Kidney (tissue), 14 donors: ENCODE results near the gene FRRS1. TPM values are rescaled to one million over a fixed set of nuclear protein-coding genes. Genes with fewer than 3 reads are reported as not detected.

Source experiments
- DNase-seq, 5 donors: peaks; one replicate each; pipeline ENCODE4 v3.0.0-alpha.2; 2013 to 2020
- FAIRE-seq: peaks from 2 replicates; lab custom pipeline; 2012; peaks lifted over from hg19 to GRCh38; lab: Jason Lieb, UNC
- H3K27ac ChIP-seq, 2 donors: one replicate each; pipeline ENCODE4 v1.7.0; 2013; ENCODE audit warnings: low read depth in 2 of 2, low read length in 2 of 2, inconsistent platforms in 1 of 2
- H3K27me3 ChIP-seq: one replicate; pipeline ENCODE4 v1.7.1; 2013; ENCODE audit warnings: low read length, inconsistent platforms; ENCODE audit not compliant: control insufficient read depth, insufficient read depth
- H3K36me3 ChIP-seq, 3 donors: one replicate each; pipeline versions ENCODE4 v1.7.0 to v1.7.1; 2013; ENCODE audit warnings: low read length in 3 of 3, control low read depth in 1 of 3, inconsistent platforms in 1 of 3; ENCODE audit not compliant: insufficient read depth in 3 of 3, control insufficient read depth in 2 of 3
- H3K4me1 ChIP-seq, 3 donors: one replicate each; pipeline versions ENCODE4 v1.7.0 to v1.7.1; 2013; ENCODE audit warnings: low read length in 3 of 3, inconsistent platforms in 1 of 3, low read depth in 1 of 3; ENCODE audit not compliant: control insufficient read depth in 2 of 3, insufficient read depth in 2 of 3
- H3K4me3 ChIP-seq, 3 donors: one replicate each; pipeline versions ENCODE4 v1.7.0 to v1.8.1; 2013; ENCODE audit warnings: low read length in 3 of 3, control low read depth in 1 of 3, inconsistent platforms in 1 of 3
- H3K9ac ChIP-seq, 3 donors: one replicate each; pipeline versions ENCODE4 v1.7.0 to v1.7.1; 2013; ENCODE audit warnings: low read length in 3 of 3, control low read depth in 1 of 3, inconsistent platforms in 1 of 3
- H3K9me3 ChIP-seq, 3 donors: one replicate each; pipeline versions ENCODE4 v1.7.0 to v1.7.1; 2013; ENCODE audit warnings: low read length in 3 of 3, control low read depth in 1 of 3, inconsistent platforms in 1 of 3; ENCODE audit not compliant: control insufficient read depth in 2 of 3, insufficient read depth in 1 of 3
- intact Hi-C: fragments of 100-400 bp; cut with DNase I; formaldehyde crosslinking; loops from one replicate; pipeline ENCODE4 v1.11.1; 2022
- polyA plus RNA-seq: library from polyadenylated mRNA; stranded (reverse); fragments of 350-450 nt; fragmentation: Illumina TruSeq; extraction: RNeasy Lipid Tissue Mini Kit (QIAGEN cat#74804); gene quantifications from one replicate; pipeline ENCODE4 v1.2.3, GENCODE V29; 2014; ENCODE audit warnings: low read depth, low replicate concordance; ENCODE audit not compliant: insufficient read depth
- total RNA-seq: library from RNA; stranded (reverse); fragmentation: NEBNext Ultra II Directional; extraction: Animal tissue kit (Norgen Biotek cat#: 25700); gene quantifications from one replicate; pipeline ENCODE4 v1.2.1, GENCODE V29; 2021
- TF ChIP-seq, protein P1 (sequence below): IDR thresholded peaks from 3 replicates; pipeline ENCODE4 v1.5.1; 2012; ENCODE audit warnings: mild to moderate bottlenecking, moderate library complexity, borderline replicate concordance; ENCODE audit not compliant: insufficient read depth; ENCODE audit errors: extremely low read depth
- donor health status: control.
- donor health status: control.
- donor health status: control.
- donor health status: control.
- donor health status: control.
- donor health status: DM: yes; HTN: yes; CAD: no.
- donor health status: Normal renal cell carcinoma (clear cell type).

Gene FRRS1
- total and polyA plus RNA-seq, 2 donors from 2014 or later, result 1.0 to 7.4 TPM

DNA sequence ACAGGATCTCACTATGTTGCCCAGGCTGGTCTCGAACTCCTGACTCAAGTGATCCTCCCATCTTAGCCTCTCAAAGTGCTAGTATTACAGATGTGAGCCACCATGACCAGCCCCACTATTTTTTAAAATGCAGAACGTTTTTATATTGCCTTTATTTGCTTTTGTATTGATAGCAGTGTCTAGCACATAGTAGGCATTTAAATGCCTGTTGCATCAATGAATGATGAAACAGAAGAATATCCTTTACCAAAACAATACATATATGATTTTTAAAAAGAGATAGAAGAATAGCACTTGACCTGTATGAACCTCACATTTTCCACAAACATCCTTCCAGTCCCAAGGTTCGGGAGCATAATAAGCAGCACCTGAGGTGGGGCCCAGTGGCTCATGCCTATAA, 16.5 kb upstream of the FRRS1 start:
- FAIRE-seq (no peak), DNase-seq (no peak)
- Histone ChIP-seq H3K27ac (no peak overlapping the region), H3K4me3 (no peak overlapping the region), H3K27me3 (no peaks in the 10 kb centered on the region), H3K9ac (no peak overlapping the region), H3K4me1 (no peaks in the 10 kb centered on the region), H3K9me3 (no peaks in the 10 kb centered on the region), H3K36me3 (no peaks in the 10 kb centered on the region)
- intact Hi-C loops, result no loop called here
- TF ChIP-seq, protein P1, sequence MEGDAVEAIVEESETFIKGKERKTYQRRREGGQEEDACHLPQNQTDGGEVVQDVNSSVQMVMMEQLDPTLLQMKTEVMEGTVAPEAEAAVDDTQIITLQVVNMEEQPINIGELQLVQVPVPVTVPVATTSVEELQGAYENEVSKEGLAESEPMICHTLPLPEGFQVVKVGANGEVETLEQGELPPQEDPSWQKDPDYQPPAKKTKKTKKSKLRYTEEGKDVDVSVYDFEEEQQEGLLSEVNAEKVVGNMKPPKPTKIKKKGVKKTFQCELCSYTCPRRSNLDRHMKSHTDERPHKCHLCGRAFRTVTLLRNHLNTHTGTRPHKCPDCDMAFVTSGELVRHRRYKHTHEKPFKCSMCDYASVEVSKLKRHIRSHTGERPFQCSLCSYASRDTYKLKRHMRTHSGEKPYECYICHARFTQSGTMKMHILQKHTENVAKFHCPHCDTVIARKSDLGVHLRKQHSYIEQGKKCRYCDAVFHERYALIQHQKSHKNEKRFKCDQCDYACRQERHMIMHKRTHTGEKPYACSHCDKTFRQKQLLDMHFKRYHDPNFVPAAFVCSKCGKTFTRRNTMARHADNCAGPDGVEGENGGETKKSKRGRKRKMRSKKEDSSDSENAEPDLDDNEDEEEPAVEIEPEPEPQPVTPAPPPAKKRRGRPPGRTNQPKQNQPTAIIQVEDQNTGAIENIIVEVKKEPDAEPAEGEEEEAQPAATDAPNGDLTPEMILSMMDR, result no peak

DNA sequence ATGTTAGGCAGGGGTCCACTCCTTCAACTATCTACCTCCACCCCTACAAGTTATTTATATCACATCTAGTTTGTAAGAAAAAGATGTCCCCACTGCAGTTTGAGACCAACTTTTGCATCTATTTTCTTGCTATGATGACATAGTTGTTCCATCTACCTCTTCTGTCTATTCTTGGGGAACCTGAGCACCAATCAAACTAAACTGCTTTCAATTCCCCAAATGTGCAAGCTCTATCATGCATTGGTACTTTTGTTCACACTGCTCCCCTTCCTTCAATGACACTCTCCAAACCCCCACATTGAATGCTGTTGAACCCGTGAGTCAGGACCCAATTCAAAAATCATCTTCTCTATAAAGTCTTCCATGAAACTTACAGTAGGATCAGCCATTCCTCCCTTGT, 16.0 kb upstream of the FRRS1 start:
- intact Hi-C loops, result no loop called here
- TF ChIP-seq, protein P1, result no peak
- no peaks in the 10 kb centered on the region for H3K36me3 ChIP-seq
- no peaks in the 10 kb centered on the region for H3K9me3 ChIP-seq
- DNase-seq (no peak), FAIRE-seq (no peak)
- H3K9ac ChIP-seq, result no peak overlapping the region
- H3K4me1 ChIP-seq, result no peaks in the 10 kb centered on the region
- H3K27ac ChIP-seq, result no peak overlapping the region
- no peak overlapping the region for H3K4me3 ChIP-seq
- no peaks in the 10 kb centered on the region for H3K27me3 ChIP-seq

DNA sequence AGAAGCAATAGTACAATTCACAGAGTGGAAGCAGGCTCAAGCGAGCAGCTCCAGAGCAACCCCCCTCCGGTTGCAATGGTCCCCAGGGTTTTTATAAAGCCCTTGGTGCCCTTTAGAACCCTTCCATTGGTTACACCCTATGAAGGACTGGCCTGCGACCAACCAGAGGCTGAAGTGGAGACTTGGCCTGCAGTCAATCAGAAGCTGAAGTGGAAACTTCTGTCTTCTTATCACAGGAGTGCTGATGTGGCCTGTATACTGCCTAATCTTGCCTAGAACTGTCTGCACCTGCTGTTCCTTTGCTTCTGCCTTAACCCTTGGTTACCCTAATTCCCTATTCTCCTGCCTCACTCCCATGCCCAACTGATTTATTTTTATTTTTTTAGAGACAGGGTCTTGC, 15.4 kb upstream of the FRRS1 start:
- Histone ChIP-seq H3K9me3 (no peaks in the 10 kb centered on the region), H3K4me3 (no peak overlapping the region), H3K9ac (no peak overlapping the region), H3K27me3 (no peaks in the 10 kb centered on the region), H3K27ac (no peak overlapping the region), H3K4me1 (no peaks in the 10 kb centered on the region), H3K36me3 (no peaks in the 10 kb centered on the region)
- FAIRE-seq, result no peak
- TF ChIP-seq, protein P1, result no peak
- no peak for DNase-seq
- intact Hi-C loops, result no loop called here

DNA sequence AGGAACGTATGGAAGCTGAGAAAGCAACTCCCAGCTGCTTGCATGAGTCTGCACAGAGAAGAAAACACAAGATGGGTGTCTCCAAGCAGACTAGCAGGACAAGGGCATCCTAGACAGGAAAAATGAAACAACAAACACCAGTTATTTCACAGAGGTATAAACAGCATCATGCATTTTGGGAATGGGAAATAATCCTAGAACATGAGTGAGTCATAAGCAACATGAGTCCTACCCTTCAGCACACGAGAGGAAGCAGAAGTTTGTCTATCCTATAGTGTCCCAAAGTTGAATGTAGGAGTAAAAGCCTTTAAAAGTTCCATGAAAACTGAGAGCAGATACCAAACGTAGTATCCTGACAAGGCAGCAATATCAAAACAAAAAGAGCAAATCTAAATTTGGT, 11.3 kb upstream of the FRRS1 start:
- Histone ChIP-seq H3K27me3 (no peaks in the 10 kb centered on the region), H3K4me3 (no peak overlapping the region), H3K9ac (no peak overlapping the region), H3K36me3 (no peaks in the 10 kb centered on the region), H3K4me1 (no peaks in the 10 kb centered on the region), H3K9me3 (no peaks in the 10 kb centered on the region), H3K27ac (no peak overlapping the region)
- DNase-seq (no peak), FAIRE-seq (no peak)
- intact Hi-C loops, result no loop called here
- TF ChIP-seq, protein P1, result no peak
